Measurements from ENCODE around the gene MAP2K4.

GRCh38 chr17:12062249-12062648 is 41.6 kb downstream of the MAP2K4 start:
- TF ChIP-seq POLR2A (IDR thresholded peaks at IDR 0.05) = no peak
- no peak for TF ChIP-seq CTCF (IDR thresholded peaks at IDR 0.05)
